Esophagus squamous epithelium (tissue), 5 donors: ENCODE data around the gene STX5. TPM values are rescaled to one million over a fixed set of nuclear protein-coding genes. Genes with fewer than 3 reads are reported as not detected.

Source experiments
- DNase-seq: peaks from one replicate; lab custom pipeline; 2025; lab: John Stamatoyannopoulos, UW
- H3K27ac ChIP-seq, 4 donors: fragments of 200-600 bp; sonication (generic); one replicate each; pipeline ENCODE4 v1.5.1; 2016 to 2019; ENCODE audit warnings: mild to moderate bottlenecking in 1 of 4
- H3K27me3 ChIP-seq, 4 donors: fragments of 200-600 bp; sonication (generic); 1 replicate in 3 of 4; 2 replicates in 1 of 4; pipeline versions ENCODE4 v1.5.1 to v1.6.0; 2017 to 2021; ENCODE audit warnings: antibody characterized with exemption in 1 of 4
- H3K36me3 ChIP-seq, 3 donors: fragments of 200-600 bp; sonication (generic); one replicate each; pipeline ENCODE4 v1.5.1; 2016 to 2019
- H3K4me1 ChIP-seq, 3 donors: fragments of 200-600 bp; sonication (generic); one replicate each; pipeline ENCODE4 v1.5.1; 2017 to 2019
- H3K4me3 ChIP-seq, 4 donors: fragments of 200-600 bp; sonication (generic); 1 replicate in 3 of 4; 2 replicates in 1 of 4; pipeline ENCODE4 v1.5.1; 2016 to 2019; ENCODE audit warnings: mild to moderate bottlenecking in 2 of 4, moderate library complexity in 1 of 4
- H3K9me3 ChIP-seq, 3 donors: fragments of 200-600 bp; sonication (generic); one replicate each; pipeline ENCODE4 v1.5.1; 2016 to 2019
- POLR2A ChIP-seq, 4 donors: fragments of 450-650 bp; IDR thresholded peaks; one replicate each; pipeline ENCODE4 v1.6.1; 2017; ENCODE audit warnings: antibody characterized with exemption in 4 of 4, mild to moderate bottlenecking in 4 of 4, moderate library complexity in 3 of 4
- WGBS, 2 donors: methylation state at CpG; one replicate each; pipeline ENCODE4 v1.1.5; 2018; 5-methylcytosine and 5-hydroxymethylcytosine counted together
- intact Hi-C: fragments of 100-400 bp; cut with DNase I; formaldehyde crosslinking; loops from one replicate; pipeline ENCODE4 v1.15.0; 2022
- total RNA-seq, 4 donors: library from RNA; depleted of rRNA; stranded (reverse); fragments of >200 nt; gene quantifications; one replicate each; pipeline ENCODE4 v1.1.0, GENCODE V29; 2016
- TF ChIP-seq, protein P1 (sequence below), 6 experiments: fragments of 450-650 bp in 4 of 6; fragments of 200-600 bp in 2 of 6; sonication (generic) in 2 of 6; IDR thresholded peaks; one replicate each; pipeline ENCODE4 v1.5.1; 2016 to 2019; ENCODE audit warnings: antibody characterized with exemption in 6 of 6, mild to moderate bottlenecking in 4 of 6, moderate library complexity in 4 of 6
- donor health status: DM: yes; HTN: yes; CAD: no.

The STX5 gene
- total RNA-seq, 4 donors from 2014 or later, result 23.0 to 34.7 (median 24.2) TPM

DNA sequence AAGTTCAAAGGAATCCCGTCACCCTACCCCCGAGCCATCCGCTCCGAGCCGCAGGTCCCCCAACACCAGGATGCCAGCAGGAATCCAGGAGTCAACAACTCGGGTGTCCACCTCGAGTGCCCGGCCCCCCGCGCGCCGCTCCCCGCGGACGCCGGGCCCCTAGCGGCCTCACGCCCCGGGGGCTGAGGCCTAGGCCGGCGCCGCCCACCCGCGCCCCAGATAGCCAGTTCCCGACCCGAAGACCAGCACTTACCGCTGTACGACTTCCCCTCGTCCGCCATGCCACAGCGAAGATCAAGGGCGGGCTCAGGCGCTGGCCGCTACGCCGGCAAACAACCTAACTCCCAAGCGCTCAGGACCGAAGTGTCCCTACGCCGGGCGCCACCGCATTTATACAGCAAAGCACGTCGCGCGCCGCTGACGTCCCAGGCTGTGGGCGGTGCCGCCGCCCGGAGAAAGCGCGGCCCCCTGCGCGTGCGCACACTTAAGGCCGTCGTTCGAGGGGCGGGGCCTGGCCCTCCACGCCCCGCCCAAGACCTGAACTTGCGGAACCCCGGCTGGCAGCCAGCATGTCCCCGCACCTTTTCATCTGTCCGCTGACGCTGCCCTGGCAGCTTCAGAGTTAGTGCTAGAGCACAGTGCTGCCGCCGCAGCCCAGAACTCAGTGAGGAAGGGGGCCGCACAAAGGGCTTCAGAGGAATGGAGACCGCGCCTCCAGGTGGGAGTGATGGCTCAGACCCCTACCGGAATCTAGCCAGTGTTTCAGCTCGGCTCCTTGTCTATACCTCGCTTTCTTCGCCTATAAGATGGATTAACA is 26.6 kb downstream of the STX5 start, which contains the start of gene NXF1:
Gene NXF1 (minus strand): TSS at position 365 of the 817 bp plus-strand sequence. CDS start 84 bp downstream, at position 281.
- TF ChIP-seq POLR2A (IDR thresholded peaks at IDR 0.05), result peak; percentile 68 to 100 (median 98)
- TF ChIP-seq, protein P1, sequence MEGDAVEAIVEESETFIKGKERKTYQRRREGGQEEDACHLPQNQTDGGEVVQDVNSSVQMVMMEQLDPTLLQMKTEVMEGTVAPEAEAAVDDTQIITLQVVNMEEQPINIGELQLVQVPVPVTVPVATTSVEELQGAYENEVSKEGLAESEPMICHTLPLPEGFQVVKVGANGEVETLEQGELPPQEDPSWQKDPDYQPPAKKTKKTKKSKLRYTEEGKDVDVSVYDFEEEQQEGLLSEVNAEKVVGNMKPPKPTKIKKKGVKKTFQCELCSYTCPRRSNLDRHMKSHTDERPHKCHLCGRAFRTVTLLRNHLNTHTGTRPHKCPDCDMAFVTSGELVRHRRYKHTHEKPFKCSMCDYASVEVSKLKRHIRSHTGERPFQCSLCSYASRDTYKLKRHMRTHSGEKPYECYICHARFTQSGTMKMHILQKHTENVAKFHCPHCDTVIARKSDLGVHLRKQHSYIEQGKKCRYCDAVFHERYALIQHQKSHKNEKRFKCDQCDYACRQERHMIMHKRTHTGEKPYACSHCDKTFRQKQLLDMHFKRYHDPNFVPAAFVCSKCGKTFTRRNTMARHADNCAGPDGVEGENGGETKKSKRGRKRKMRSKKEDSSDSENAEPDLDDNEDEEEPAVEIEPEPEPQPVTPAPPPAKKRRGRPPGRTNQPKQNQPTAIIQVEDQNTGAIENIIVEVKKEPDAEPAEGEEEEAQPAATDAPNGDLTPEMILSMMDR (IDR thresholded peaks at IDR 0.05), result peak in 3 of 6 experiments; percentile 35
- intact Hi-C loops, result no loop called here
- peak within 1 kb of the TSS; percentile 78 to 100 (median 90) for H3K4me3 ChIP-seq
- DNase-seq, result peak; percentile 60
- H3K27ac ChIP-seq, result peak within 1 kb of the TSS; percentile 89 to 96 (median 96)
- H3K36me3 ChIP-seq, result peaks cover 21 to 45% (median 27%) of the 10 kb centered on the region in 3 donors
- no peaks in the 10 kb centered on the region for H3K27me3 ChIP-seq
- WGBS, 2 donors, result 0% methylated on average over 8 to 9 of the region's 77 CpGs
- H3K9me3 ChIP-seq, result no peaks in the 10 kb centered on the region
- H3K4me1 ChIP-seq, result peaks cover 12 to 38% (median 26%) of the 10 kb centered on the region in 3 donors

DNA sequence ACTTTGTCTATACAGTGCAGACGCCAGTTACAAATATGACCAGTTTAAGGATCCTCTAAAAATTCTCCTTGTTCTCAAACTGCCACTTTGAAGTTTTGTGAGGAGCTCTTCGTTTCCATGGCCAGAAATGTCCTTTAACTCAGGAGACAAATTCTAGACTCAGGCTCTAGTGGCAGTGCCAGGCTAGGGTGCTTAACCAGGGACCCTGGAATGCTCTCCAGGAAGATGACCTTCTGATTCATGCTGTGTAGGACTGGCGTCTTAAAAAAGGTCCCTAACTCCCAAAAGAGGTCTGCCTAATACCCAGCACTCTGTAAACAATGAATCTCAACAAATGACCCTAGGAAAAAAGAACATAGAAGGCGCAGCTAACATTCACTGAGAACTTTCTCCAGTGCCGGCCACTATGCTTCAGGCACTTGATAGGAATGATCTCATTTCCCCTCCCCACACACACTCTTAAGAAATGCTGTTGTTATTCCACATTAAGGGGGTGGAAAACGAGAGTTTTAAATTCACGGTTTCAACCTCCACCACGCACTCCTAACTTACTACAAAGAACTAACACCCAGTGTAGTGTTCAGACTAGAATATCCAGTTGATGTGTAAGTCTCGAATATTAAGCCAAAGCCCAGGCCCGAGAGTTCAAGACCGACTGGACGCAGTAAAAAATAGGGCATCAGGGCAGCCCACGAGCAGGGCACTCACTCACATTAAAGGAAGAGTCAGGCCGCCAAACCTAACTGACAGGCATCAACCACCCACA is 27.4 kb downstream of the STX5 start:
- Histone ChIP-seq H3K9me3 (no peaks in the 10 kb centered on the region), H3K27me3 (no peaks in the 10 kb centered on the region), H3K36me3 (peaks cover 28 to 53% (median 35%) of the 10 kb centered on the region in 3 donors), H3K27ac (peak overlapping the region; percentile 89 to 96 (median 96)), H3K4me3 (peak overlapping the region; percentile 78 to 100 (median 90)), H3K4me1 (peaks cover 12 to 38% (median 26%) of the 10 kb centered on the region in 3 donors)
- intact Hi-C loops, result no loop called here
- WGBS, 2 donors, result 0 to 5% methylated on average over 13 to 14 of the region's 14 CpGs
- TF ChIP-seq POLR2A (IDR thresholded peaks at IDR 0.05), result no peak
- TF ChIP-seq, protein P1 (IDR thresholded peaks at IDR 0.05), result no peak
- DNase-seq, result no peak

DNA sequence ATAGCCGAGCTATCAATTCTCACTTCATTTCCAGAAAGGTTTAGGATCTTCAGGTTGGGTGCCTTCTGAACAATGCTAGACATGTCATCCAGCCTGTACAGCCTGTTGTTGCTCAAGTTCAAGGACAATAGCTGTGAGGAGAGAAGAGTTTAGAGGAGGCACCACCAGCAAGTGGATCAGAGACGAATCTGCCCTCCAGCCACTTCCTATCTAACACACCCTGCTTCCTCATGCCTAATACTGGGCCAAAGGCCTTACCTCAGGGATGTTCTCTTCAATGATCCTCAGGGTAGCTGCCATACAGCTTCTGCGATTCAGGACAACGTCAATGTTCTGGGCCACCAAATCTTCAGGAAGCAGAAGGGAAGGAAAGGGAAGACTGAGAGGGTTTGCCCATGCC is 30.8 kb downstream of the STX5 start:
- Histone ChIP-seq H3K27ac (no peak overlapping the region), H3K27me3 (no peaks in the 10 kb centered on the region), H3K4me3 (no peak overlapping the region), H3K9me3 (no peaks in the 10 kb centered on the region), H3K36me3 (peaks cover 47 to 79% (median 63%) of the 10 kb centered on the region in 3 donors), H3K4me1 (peaks cover 7 to 25% (median 16%) of the 10 kb centered on the region in 3 donors)
- no peak for DNase-seq
- TF ChIP-seq, protein P1 (IDR thresholded peaks at IDR 0.05), result no peak
- no peak for TF ChIP-seq POLR2A (IDR thresholded peaks at IDR 0.05)
- intact Hi-C loops, result no loop called here
- WGBS, 2 donors, result 67 to 78% methylated on average over 3 to 4 of the region's 4 CpGs

DNA sequence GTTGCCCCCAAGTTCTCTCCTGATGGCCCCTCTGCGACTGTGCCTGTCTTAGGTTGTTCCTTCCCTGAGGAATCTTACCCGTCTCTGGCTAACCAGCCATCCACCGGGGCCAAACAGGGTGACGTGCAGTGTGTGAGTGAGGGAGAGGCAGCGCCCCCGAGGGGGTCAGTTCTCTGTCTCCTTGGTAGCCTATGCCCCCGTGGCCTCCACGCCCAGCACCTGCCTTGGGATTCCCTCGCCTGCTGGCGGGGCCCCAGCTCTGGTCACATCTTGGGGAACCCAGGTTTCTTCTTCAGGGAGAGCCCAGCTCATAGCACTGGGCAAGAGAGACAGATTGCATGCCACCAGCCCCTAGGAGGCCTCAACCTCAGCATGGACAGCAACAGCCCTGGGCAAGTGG is 32.4 kb downstream of the STX5 start:
- 80 to 89% methylated on average over 3 to 7 of the region's 10 CpGs for WGBS, 2 donors
- no peak overlapping the region for H3K27ac ChIP-seq
- intact Hi-C loops, result no loop called here
- no peaks in the 10 kb centered on the region for H3K9me3 ChIP-seq
- no peak for DNase-seq
- H3K4me3 ChIP-seq, result no peak overlapping the region
- H3K4me1 ChIP-seq, result peaks cover 4 to 16% (median 13%) of the 10 kb centered on the region in 3 donors
- no peaks in the 10 kb centered on the region for H3K27me3 ChIP-seq
- H3K36me3 ChIP-seq, result peaks cover 61 to 95% (median 79%) of the 10 kb centered on the region in 3 donors
- TF ChIP-seq, protein P1 (IDR thresholded peaks at IDR 0.05), result no peak
- TF ChIP-seq POLR2A (IDR thresholded peaks at IDR 0.05), result no peak
